Measurements from ENCODE around the gene TTYH1.

Gene TTYH1

DNA sequence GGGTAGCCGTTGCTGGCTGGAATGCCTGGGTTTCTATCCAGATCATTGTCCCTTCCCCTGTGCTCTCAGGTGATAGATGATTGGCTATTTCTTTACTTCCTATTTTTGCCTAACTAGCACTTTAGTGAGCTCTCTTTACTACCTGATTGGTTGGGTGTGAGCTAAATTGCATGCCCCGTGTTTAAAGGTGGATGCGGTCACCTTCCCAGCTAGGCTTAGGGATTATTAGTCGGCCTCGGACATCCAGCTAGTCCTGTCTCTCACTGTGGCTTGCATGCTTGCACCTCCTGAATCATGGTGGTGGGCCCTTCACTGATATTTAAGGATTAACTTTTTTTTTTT, 10.1 kb downstream of the TTYH1 start:
- no peak for TF ChIP-seq TCF12 (IDR thresholded peaks at IDR 0.05; ENCODE audit: low read depth)
- TF ChIP-seq YY1 (IDR thresholded peaks at IDR 0.05; ENCODE audit: low read depth) = no peak
- no peak for TF ChIP-seq TAF1 (IDR thresholded peaks at IDR 0.05; ENCODE audit: low read depth)
- no peak for TF ChIP-seq EP300 (IDR thresholded peaks at IDR 0.05; ENCODE audit: borderline replicate concordance)
- no peak for TF ChIP-seq CEBPB (IDR thresholded peaks at IDR 0.05)
- no peak for TF ChIP-seq EGR1 (IDR thresholded peaks at IDR 0.05)
- no peak for TF ChIP-seq CREB1 (IDR thresholded peaks at IDR 0.05; ENCODE audit: low read depth)
- no peak for TF ChIP-seq TEAD4 (IDR thresholded peaks at IDR 0.05)
- no peak for TF ChIP-seq RAD21 (IDR thresholded peaks at IDR 0.05; ENCODE audit: low read depth)
- no peak for TF ChIP-seq FOXM1 (IDR thresholded peaks at IDR 0.05; ENCODE audit: borderline replicate concordance, low read depth)
- TF ChIP-seq, protein P1, sequence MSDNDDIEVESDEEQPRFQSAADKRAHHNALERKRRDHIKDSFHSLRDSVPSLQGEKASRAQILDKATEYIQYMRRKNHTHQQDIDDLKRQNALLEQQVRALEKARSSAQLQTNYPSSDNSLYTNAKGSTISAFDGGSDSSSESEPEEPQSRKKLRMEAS (IDR thresholded peaks at IDR 0.05) = no peak
- TF ChIP-seq, protein P2, sequence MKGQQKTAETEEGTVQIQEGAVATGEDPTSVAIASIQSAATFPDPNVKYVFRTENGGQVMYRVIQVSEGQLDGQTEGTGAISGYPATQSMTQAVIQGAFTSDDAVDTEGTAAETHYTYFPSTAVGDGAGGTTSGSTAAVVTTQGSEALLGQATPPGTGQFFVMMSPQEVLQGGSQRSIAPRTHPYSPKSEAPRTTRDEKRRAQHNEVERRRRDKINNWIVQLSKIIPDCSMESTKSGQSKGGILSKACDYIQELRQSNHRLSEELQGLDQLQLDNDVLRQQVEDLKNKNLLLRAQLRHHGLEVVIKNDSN (IDR thresholded peaks at IDR 0.05) = no peak
- TF ChIP-seq NFIC (IDR thresholded peaks at IDR 0.05) = no peak
- TF ChIP-seq, protein P3, sequence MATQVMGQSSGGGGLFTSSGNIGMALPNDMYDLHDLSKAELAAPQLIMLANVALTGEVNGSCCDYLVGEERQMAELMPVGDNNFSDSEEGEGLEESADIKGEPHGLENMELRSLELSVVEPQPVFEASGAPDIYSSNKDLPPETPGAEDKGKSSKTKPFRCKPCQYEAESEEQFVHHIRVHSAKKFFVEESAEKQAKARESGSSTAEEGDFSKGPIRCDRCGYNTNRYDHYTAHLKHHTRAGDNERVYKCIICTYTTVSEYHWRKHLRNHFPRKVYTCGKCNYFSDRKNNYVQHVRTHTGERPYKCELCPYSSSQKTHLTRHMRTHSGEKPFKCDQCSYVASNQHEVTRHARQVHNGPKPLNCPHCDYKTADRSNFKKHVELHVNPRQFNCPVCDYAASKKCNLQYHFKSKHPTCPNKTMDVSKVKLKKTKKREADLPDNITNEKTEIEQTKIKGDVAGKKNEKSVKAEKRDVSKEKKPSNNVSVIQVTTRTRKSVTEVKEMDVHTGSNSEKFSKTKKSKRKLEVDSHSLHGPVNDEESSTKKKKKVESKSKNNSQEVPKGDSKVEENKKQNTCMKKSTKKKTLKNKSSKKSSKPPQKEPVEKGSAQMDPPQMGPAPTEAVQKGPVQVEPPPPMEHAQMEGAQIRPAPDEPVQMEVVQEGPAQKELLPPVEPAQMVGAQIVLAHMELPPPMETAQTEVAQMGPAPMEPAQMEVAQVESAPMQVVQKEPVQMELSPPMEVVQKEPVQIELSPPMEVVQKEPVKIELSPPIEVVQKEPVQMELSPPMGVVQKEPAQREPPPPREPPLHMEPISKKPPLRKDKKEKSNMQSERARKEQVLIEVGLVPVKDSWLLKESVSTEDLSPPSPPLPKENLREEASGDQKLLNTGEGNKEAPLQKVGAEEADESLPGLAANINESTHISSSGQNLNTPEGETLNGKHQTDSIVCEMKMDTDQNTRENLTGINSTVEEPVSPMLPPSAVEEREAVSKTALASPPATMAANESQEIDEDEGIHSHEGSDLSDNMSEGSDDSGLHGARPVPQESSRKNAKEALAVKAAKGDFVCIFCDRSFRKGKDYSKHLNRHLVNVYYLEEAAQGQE (IDR thresholded peaks at IDR 0.05; ENCODE audit: low read depth) = no peak
- no peak for TF ChIP-seq ZBTB7A (IDR thresholded peaks at IDR 0.05; ENCODE audit: low read depth)

DNA sequence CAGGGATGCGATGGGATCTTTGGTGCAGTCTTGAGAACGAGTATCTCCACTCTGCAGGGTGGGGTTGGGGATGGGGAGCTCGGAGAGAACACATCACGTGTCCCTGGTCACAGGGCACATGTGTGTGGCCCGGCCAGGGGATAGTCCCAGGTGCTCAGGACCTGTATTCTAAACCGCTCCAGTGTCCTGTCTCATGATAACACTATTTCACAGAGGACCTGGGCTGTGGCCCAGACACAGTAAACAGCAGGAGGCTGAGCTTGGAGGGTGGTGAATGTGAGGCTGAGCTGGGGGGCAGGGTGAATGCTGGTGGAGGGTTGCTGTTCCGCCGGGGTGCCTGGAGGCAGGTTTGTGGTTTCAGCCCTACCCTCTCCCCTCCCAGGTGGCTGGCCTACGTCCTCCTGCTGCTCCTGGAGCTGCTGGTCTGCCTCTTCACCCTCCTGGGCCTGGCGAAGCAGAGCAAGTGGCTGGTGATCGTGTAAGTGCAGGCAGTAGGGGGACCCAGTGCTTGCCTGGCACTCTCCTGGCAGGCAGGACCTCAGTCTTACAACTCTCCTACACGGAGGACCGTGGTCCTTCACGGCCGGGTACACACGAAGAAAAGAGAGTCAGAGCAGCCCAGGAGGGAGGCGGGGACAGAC, 11.1 kb downstream of the TTYH1 start:
- TF ChIP-seq, protein P1 (IDR thresholded peaks at IDR 0.05) = 0 out of 2 replicates have a peak, but pooled peaks have one; percentile 9
- TF ChIP-seq TCF12 (IDR thresholded peaks at IDR 0.05; ENCODE audit: low read depth) = 0 out of 2 replicates have a peak, but pooled peaks have one; percentile 9
- TF ChIP-seq YY1 (IDR thresholded peaks at IDR 0.05; ENCODE audit: low read depth) = no peak
- TF ChIP-seq RAD21 (IDR thresholded peaks at IDR 0.05; ENCODE audit: low read depth) = peak; percentile 18; the same call in 1 of the 2 replicates

DNA sequence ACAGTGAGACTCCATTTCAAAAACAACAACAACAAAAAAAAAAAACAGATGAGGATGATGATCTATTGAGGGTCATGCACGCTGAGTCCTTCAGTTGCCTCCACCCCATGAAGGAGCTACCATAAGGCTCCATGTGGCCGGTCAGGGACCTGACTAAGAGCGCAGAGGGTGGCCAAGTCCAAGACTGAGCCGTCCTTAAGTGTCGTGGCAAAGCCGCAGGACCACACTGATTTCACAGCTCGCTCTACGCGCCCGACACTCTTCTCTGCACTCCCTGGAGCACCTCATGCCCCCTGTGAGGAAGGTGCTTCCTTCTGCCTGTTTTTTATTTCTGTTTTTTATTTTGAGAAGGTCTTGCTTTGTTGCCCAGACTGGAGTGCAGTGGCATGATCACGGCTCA, 12.3 kb downstream of the TTYH1 start:
- TF ChIP-seq TAF1 (IDR thresholded peaks at IDR 0.05; ENCODE audit: low read depth) = no peak
- TF ChIP-seq, protein P3 (IDR thresholded peaks at IDR 0.05; ENCODE audit: low read depth) = no peak
- TF ChIP-seq, protein P2 (IDR thresholded peaks at IDR 0.05) = no peak
- TF ChIP-seq, protein P1 (IDR thresholded peaks at IDR 0.05) = no peak
- TF ChIP-seq NFIC (IDR thresholded peaks at IDR 0.05) = no peak
- TF ChIP-seq ZBTB7A (IDR thresholded peaks at IDR 0.05; ENCODE audit: low read depth) = no peak
- TF ChIP-seq TEAD4 (IDR thresholded peaks at IDR 0.05) = no peak
- no peak for TF ChIP-seq TCF12 (IDR thresholded peaks at IDR 0.05; ENCODE audit: low read depth)
- no peak for TF ChIP-seq CREB1 (IDR thresholded peaks at IDR 0.05; ENCODE audit: low read depth)
- TF ChIP-seq YY1 (IDR thresholded peaks at IDR 0.05; ENCODE audit: low read depth) = no peak

DNA sequence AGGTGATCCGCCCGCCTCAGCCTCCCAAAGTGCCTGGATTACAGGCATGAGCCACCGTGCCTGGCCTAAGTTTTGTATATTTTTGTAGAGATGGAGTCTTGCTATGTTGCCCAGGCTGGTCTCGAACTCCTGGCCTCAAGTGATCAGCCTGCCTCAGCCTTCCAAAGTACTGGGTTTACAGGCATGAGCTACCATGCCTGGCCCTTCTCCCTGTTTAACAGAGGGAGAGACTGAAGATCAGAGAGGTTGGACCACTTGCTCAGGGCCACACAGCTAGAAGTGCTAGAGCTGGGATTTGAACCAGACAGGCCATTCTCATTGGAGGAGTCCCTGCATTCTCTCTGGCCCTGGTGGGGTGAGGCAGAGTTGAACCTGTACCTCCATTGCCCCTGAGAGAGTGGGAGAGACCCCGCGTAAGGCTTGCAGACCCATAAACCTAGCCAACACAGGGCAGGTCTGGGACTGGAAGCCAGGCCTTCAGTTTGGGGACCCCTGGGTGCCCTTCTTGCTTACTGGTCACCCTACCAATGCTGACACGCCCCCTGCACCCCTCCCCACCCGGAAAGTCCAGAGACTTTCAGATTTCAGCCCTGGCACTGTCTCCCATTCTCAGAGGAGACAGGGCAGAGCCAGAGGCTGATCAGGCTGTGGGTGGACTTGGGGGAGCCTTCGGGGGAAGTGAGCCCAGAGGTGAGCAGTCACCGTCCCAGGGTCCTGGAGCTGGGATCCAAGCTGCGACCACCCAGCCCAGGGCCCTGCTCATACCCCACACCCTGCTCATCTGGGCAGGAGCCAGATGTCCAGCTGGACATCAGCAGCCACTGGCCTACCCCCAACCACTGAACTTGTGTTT, 13.3 kb downstream of the TTYH1 start:
- TF ChIP-seq, protein P3 (IDR thresholded peaks at IDR 0.05; ENCODE audit: low read depth) = no peak
- TF ChIP-seq, protein P2 (IDR thresholded peaks at IDR 0.05) = no peak
- TF ChIP-seq TEAD4 (IDR thresholded peaks at IDR 0.05) (no peak), CEBPB (IDR thresholded peaks at IDR 0.05) (no peak), EGR1 (IDR thresholded peaks at IDR 0.05) (no peak)

Measured in Ishikawa (cell line).